ENCODE measurements around the gene GLB1L3. TPM values are rescaled to one million over a fixed set of nuclear protein-coding genes. Genes with fewer than 3 reads are reported as not detected.

GLB1L3 gene
- total RNA-seq, 4 donors from 2014 or later = not detected

- no peak for TF ChIP-seq CTCF (IDR thresholded peaks at IDR 0.05; ENCODE audit: low read depth)
These were observed 54.6 kb downstream of the GLB1L3 start for GRCh38 chr11:134330611-134331353.

GRCh38 chr11:134331354-134332188 lies 55.4 kb downstream of the GLB1L3 start, which contains the start of gene GLB1L2:
Gene GLB1L2 (plus strand): TSS chr11:134331988. CDS start chr11:134332062, 74 bp downstream.
- TF ChIP-seq CTCF (IDR thresholded peaks at IDR 0.05; ENCODE audit: low read depth) = no peak

GRCh38 chr11:134332189-134332631 lies 56.0 kb downstream of the GLB1L3 start:
- TF ChIP-seq CTCF (IDR thresholded peaks at IDR 0.05; ENCODE audit: low read depth) = no peak

- no peak for TF ChIP-seq CTCF (IDR thresholded peaks at IDR 0.05; ENCODE audit: low read depth)
These were observed 56.6 kb downstream of the GLB1L3 start for GRCh38 chr11:134332782-134333181.

- no peak for TF ChIP-seq CTCF (IDR thresholded peaks at IDR 0.05; ENCODE audit: low read depth)
These were observed 57.1 kb downstream of the GLB1L3 start for GRCh38 chr11:134333312-134333711.

- TF ChIP-seq CTCF (IDR thresholded peaks at IDR 0.05; ENCODE audit: low read depth) = no peak
These were observed 57.8 kb downstream of the GLB1L3 start for GRCh38 chr11:134333946-134334345.

Measured in subcutaneous adipose tissue (tissue), 4 donors.